Peyer's patch (tissue), 4 donors: ENCODE data around the gene DCN.

ENCODE experiments used
- CTCF ChIP-seq, 6 experiments: fragments of 450-650 bp in 4 of 6; fragments of 200-600 bp in 2 of 6; sonication (generic) in 1 of 6; IDR thresholded peaks; one replicate each; pipeline ENCODE4 v1.5.1; 2017 to 2019; ENCODE audit warnings: antibody characterized with exemption in 6 of 6, mild to moderate bottlenecking in 3 of 6, moderate library complexity in 1 of 6
- POLR2A ChIP-seq, 2 donors: fragments of 450-650 bp; IDR thresholded peaks; one replicate each; pipeline ENCODE4 v1.5.1; 2017; ENCODE audit warnings: antibody characterized with exemption in 2 of 2, mild to moderate bottlenecking in 2 of 2, moderate library complexity in 2 of 2

GRCh38 chr12:91111366-91112325 is 71.0 kb downstream of the DCN start, which contains the start of gene LUM:
- TF ChIP-seq CTCF (IDR thresholded peaks at IDR 0.05) (no peak), POLR2A (IDR thresholded peaks at IDR 0.05) (no peak)
